Measurements from ENCODE around the gene UBE2J2. TPM values are rescaled to one million over a fixed set of nuclear protein-coding genes. Genes with fewer than 3 reads are reported as not detected.

The UBE2J2 gene
- total and polyA plus RNA-seq, 10 donors, result 39.1 to 69.7 (median 55.3) TPM

- no peak overlapping the region for H3K27ac ChIP-seq
- H3K36me3 ChIP-seq, result peaks cover 0 to 95% (median 74%) of the 10 kb centered on the region in 6 donors
- H3K4me3 ChIP-seq, result no peak overlapping the region
- no peak for TF ChIP-seq POLR2A (IDR thresholded peaks at IDR 0.05)
- TF ChIP-seq CTCF (IDR thresholded peaks at IDR 0.05 in 8 of 11, conservative IDR thresholded peaks at IDR 0.05 in 3 of 11), result no peak
- no peak for TF ChIP-seq POLR2AphosphoS5 (IDR thresholded peaks at IDR 0.05)
- intact Hi-C loops (cut with DNase I; ENCODE audit: low total_unique reads), result no loop called here
- WGBS, 5 donors, result 83 to 91% (median 85%) methylated on average over 10 of the region's 10 CpGs
- peaks cover 0 to 78% (median 37%) of the 10 kb centered on the region in 6 donors for H3K4me1 ChIP-seq
- no peak for DNase-seq
- H3K27me3 ChIP-seq (replicated peaks in 1 of 7), result no peaks in the 10 kb centered on the region
- no peaks in the 10 kb centered on the region for H3K9me3 ChIP-seq
Measured at GRCh38 chr1:1264868-1265272, 8.8 kb downstream of the UBE2J2 start.

GRCh38 chr1:1264026-1264425, 9.6 kb downstream of the UBE2J2 start:
- Histone ChIP-seq H3K4me1 (peaks cover 0 to 78% (median 37%) of the 10 kb centered on the region in 6 donors), H3K9me3 (no peaks in the 10 kb centered on the region), H3K27me3 (replicated peaks in 1 of 7) (no peaks in the 10 kb centered on the region), H3K27ac (no peak overlapping the region), H3K4me3 (no peak overlapping the region), H3K36me3 (peaks cover 0 to 99% (median 80%) of the 10 kb centered on the region in 6 donors)
- no peak for DNase-seq
- intact Hi-C loops (cut with DNase I; ENCODE audit: low total_unique reads), result no loop called here
- 83 to 93% (median 89%) methylated on average over 9 of the region's 9 CpGs for WGBS, 5 donors
- TF ChIP-seq CTCF (IDR thresholded peaks at IDR 0.05 in 8 of 11, conservative IDR thresholded peaks at IDR 0.05 in 3 of 11), result no peak
- no peak for TF ChIP-seq POLR2AphosphoS5 (IDR thresholded peaks at IDR 0.05)
- no peak for TF ChIP-seq POLR2A (IDR thresholded peaks at IDR 0.05)

GRCh38 chr1:1262758-1263157, 10.9 kb downstream of the UBE2J2 start:
- H3K27me3 ChIP-seq (replicated peaks in 1 of 7), result no peaks in the 10 kb centered on the region
- H3K9me3 ChIP-seq, result no peaks in the 10 kb centered on the region
- WGBS, 5 donors, result 82 to 95% (median 87%) methylated on average over 5 to 8 of the region's 8 CpGs
- no peak overlapping the region for H3K4me3 ChIP-seq
- no peak for DNase-seq
- intact Hi-C loops (cut with DNase I; ENCODE audit: low total_unique reads), result no loop called here
- H3K27ac ChIP-seq, result no peak overlapping the region
- H3K36me3 ChIP-seq, result peaks cover 0 to 100% (median 77%) of the 10 kb centered on the region in 6 donors
- H3K4me1 ChIP-seq, result peaks cover 0 to 74% (median 36%) of the 10 kb centered on the region in 6 donors
- TF ChIP-seq CTCF (IDR thresholded peaks at IDR 0.05 in 8 of 11, conservative IDR thresholded peaks at IDR 0.05 in 3 of 11) (no peak), POLR2A (IDR thresholded peaks at IDR 0.05) (no peak), POLR2AphosphoS5 (IDR thresholded peaks at IDR 0.05) (no peak)

GRCh38 chr1:1262071-1262470, 11.6 kb downstream of the UBE2J2 start:
- no peak for DNase-seq
- Histone ChIP-seq H3K4me1 (peaks cover 0 to 68% (median 36%) of the 10 kb centered on the region in 6 donors), H3K27ac (no peak overlapping the region), H3K4me3 (no peak overlapping the region), H3K9me3 (no peaks in the 10 kb centered on the region), H3K36me3 (peaks cover 0 to 100% (median 70%) of the 10 kb centered on the region in 6 donors), H3K27me3 (replicated peaks in 1 of 7) (no peaks in the 10 kb centered on the region)
- intact Hi-C loops (cut with DNase I; ENCODE audit: low total_unique reads), result no loop called here
- WGBS, 5 donors, result 95 to 97% (median 96%) methylated on average over 17 of the region's 17 CpGs
- TF ChIP-seq POLR2AphosphoS5 (IDR thresholded peaks at IDR 0.05), result no peak
- no peak for TF ChIP-seq CTCF (IDR thresholded peaks at IDR 0.05 in 8 of 11, conservative IDR thresholded peaks at IDR 0.05 in 3 of 11)
- no peak for TF ChIP-seq POLR2A (IDR thresholded peaks at IDR 0.05)

Measured in spleen (tissue), 11 donors.